ENCODE data around the gene OPCML. TPM values are rescaled to one million over a fixed set of nuclear protein-coding genes. Genes with fewer than 3 reads are reported as not detected.

The OPCML gene
- total RNA-seq, 1 experiment from 2014 or later = not detected

- Histone ChIP-seq H3K4me1 (replicated peaks; ENCODE audit: insufficient read depth) (no peaks in the 10 kb centered on the region), H3K4me3 (no peak overlapping the region), H3K27me3 (ENCODE audit: insufficient read depth, low read depth) (peaks cover 6% of the 10 kb centered on the region; the same call in 1 of the 2 replicates), H4K20me1 (ENCODE audit: insufficient read depth) (no peaks in the 10 kb centered on the region), H3K4me2 (no peak overlapping the region), H3K9me3 (ENCODE audit: insufficient read depth, low read depth) (no peaks in the 10 kb centered on the region), H3K79me2 (ENCODE audit: low read depth) (no peaks in the 10 kb centered on the region), H3K9me2 (ENCODE audit: insufficient read depth) (no peaks in the 10 kb centered on the region), H3F3A (ENCODE audit: insufficient read depth, low read depth) (no peaks in the 10 kb centered on the region), H3K27ac (no peak overlapping the region), H3K36me3 (ENCODE audit: low read depth) (no peaks in the 10 kb centered on the region), H2AFZ (no peak overlapping the region)
- CTCF ChIA-PET = no interaction called here
- POLR2A ChIA-PET (ENCODE audit: unreplicated experiment) = no interaction called here
- BruUV-seq (replicated peaks) = no TSS peak
- no peak for DNase-seq
- intact Hi-C loops (cut with micrococcal nuclease; ENCODE audit: unreplicated experiment) = no loop called here
- TF ChIP-seq EZH2 (IDR thresholded peaks at IDR 0.05; ENCODE audit: low read depth) = no peak
- TF ChIP-seq CTCF (conservative IDR thresholded peaks at IDR 0.05) = no peak
Measured at GRCh38 chr11:133123796-133124195, 408.5 kb downstream of the OPCML start.

GRCh38 chr11:133123366-133123765 lies 408.9 kb downstream of the OPCML start:
- H3K36me3 ChIP-seq (ENCODE audit: low read depth) = no peaks in the 10 kb centered on the region
- no peak overlapping the region for H3K4me3 ChIP-seq
- H3K4me1 ChIP-seq (replicated peaks; ENCODE audit: insufficient read depth) = no peaks in the 10 kb centered on the region
- CTCF ChIA-PET = no interaction called here
- H3K27me3 ChIP-seq (ENCODE audit: insufficient read depth, low read depth) = peaks cover 6% of the 10 kb centered on the region; the same call in 1 of the 2 replicates
- DNase-seq = no peak
- no peaks in the 10 kb centered on the region for H3K79me2 ChIP-seq (ENCODE audit: low read depth)
- H3K27ac ChIP-seq = no peak overlapping the region
- no peaks in the 10 kb centered on the region for H3K9me2 ChIP-seq (ENCODE audit: insufficient read depth)
- TF ChIP-seq CTCF (conservative IDR thresholded peaks at IDR 0.05) = no peak
- TF ChIP-seq EZH2 (IDR thresholded peaks at IDR 0.05; ENCODE audit: low read depth) = no peak
- H3K4me2 ChIP-seq = no peak overlapping the region
- no TSS peak for BruUV-seq (replicated peaks)
- H2AFZ ChIP-seq = no peak overlapping the region
- H4K20me1 ChIP-seq (ENCODE audit: insufficient read depth) = no peaks in the 10 kb centered on the region
- no peaks in the 10 kb centered on the region for H3K9me3 ChIP-seq (ENCODE audit: insufficient read depth, low read depth)
- no peaks in the 10 kb centered on the region for H3F3A ChIP-seq (ENCODE audit: insufficient read depth, low read depth)
- POLR2A ChIA-PET (ENCODE audit: unreplicated experiment) = no interaction called here
- intact Hi-C loops (cut with micrococcal nuclease; ENCODE audit: unreplicated experiment) = no loop called here

- Histone ChIP-seq H3F3A (ENCODE audit: insufficient read depth, low read depth) (no peaks in the 10 kb centered on the region), H3K36me3 (ENCODE audit: low read depth) (no peaks in the 10 kb centered on the region), H4K20me1 (ENCODE audit: insufficient read depth) (no peaks in the 10 kb centered on the region), H3K9me2 (ENCODE audit: insufficient read depth) (no peaks in the 10 kb centered on the region), H3K27ac (no peak overlapping the region), H3K4me2 (no peak overlapping the region), H3K9me3 (ENCODE audit: insufficient read depth, low read depth) (no peaks in the 10 kb centered on the region), H2AFZ (no peak overlapping the region), H3K4me3 (no peak overlapping the region), H3K79me2 (ENCODE audit: low read depth) (no peaks in the 10 kb centered on the region), H3K4me1 (replicated peaks; ENCODE audit: insufficient read depth) (no peaks in the 10 kb centered on the region), H3K27me3 (ENCODE audit: insufficient read depth, low read depth) (peaks cover 6% of the 10 kb centered on the region; the same call in 1 of the 2 replicates)
- TF ChIP-seq CTCF (conservative IDR thresholded peaks at IDR 0.05) = no peak
- TF ChIP-seq EZH2 (IDR thresholded peaks at IDR 0.05; ENCODE audit: low read depth) = no peak
- CTCF ChIA-PET = no interaction called here
- DNase-seq = no peak
- intact Hi-C loops (cut with micrococcal nuclease; ENCODE audit: unreplicated experiment) = no loop called here
- BruUV-seq (replicated peaks) = no TSS peak
- POLR2A ChIA-PET (ENCODE audit: unreplicated experiment) = no interaction called here
Measured at GRCh38 chr11:133122256-133122655, 410.0 kb downstream of the OPCML start.

Data from PC-9 (cell line).